Body of pancreas (tissue), 4 donors: ENCODE data around the gene TMEM222.

Experiments used
- CTCF ChIP-seq, 7 experiments: fragments of 450-650 bp in 4 of 7; fragments of 200-600 bp in 3 of 7; sonication (generic) in 3 of 7; IDR thresholded peaks; one replicate each; pipeline ENCODE4 v1.5.1; 2016 to 2019; ENCODE audit warnings: antibody characterized with exemption in 7 of 7
- POLR2A ChIP-seq, 3 donors: fragments of 450-650 bp; IDR thresholded peaks; one replicate each; pipeline ENCODE4 v1.6.1; 2016; ENCODE audit warnings: antibody characterized with exemption in 3 of 3, mild to moderate bottlenecking in 2 of 3

- no peak for TF ChIP-seq POLR2A (IDR thresholded peaks at IDR 0.05)
- TF ChIP-seq CTCF (IDR thresholded peaks at IDR 0.05) = no peak
Observed at GRCh38 chr1:27381969-27382762, 60.2 kb downstream of the TMEM222 start.
